Transverse colon (tissue), 4 donors: ENCODE data around the gene NLRP4. TPM values are rescaled to one million over a fixed set of nuclear protein-coding genes. Genes with fewer than 3 reads are reported as not detected.

Experiments used
- DNase-seq: peaks from one replicate; pipeline ENCODE4 v3.0.0-alpha.2; 2019
- H3K27ac ChIP-seq, 4 donors: fragments of 200-600 bp; sonication (generic); 2 replicates each; pipeline ENCODE4 v1.5.1; 2016 to 2018; ENCODE audit warnings: inconsistent platforms in 4 of 4
- H3K27me3 ChIP-seq: fragments of 200-600 bp; sonication (generic); 2 replicates; pipeline ENCODE4 v1.5.1; 2017; ENCODE audit warnings: inconsistent platforms
- H3K36me3 ChIP-seq, 4 donors: fragments of 200-600 bp; sonication (generic); 2 replicates each; pipeline ENCODE4 v1.5.1; 2017 to 2019; ENCODE audit warnings: inconsistent platforms in 4 of 4
- H3K4me1 ChIP-seq, 4 donors: fragments of 200-600 bp; sonication (generic); 2 replicates each; pipeline ENCODE4 v1.5.1; 2017 to 2020; ENCODE audit warnings: inconsistent platforms in 4 of 4
- H3K4me3 ChIP-seq, 4 donors: fragments of 200-600 bp; sonication (generic); 1 replicate in 1 of 4; 2 replicates in 3 of 4; pipeline versions ENCODE4 v1.5.1 to v1.6.1; 2017 to 2019; ENCODE audit warnings: inconsistent platforms in 4 of 4
- H3K9me3 ChIP-seq, 2 donors: fragments of 200-600 bp; sonication (generic); 2 replicates each; pipeline ENCODE4 v1.5.1; 2017 to 2019; ENCODE audit warnings: inconsistent platforms in 2 of 2
- EP300 ChIP-seq: sonication (generic); formaldehyde crosslinking; IDR thresholded peaks from one replicate; pipeline ENCODE4 v1.6.1; 2017; ENCODE audit warnings: antibody characterized with exemption, low read depth
- POLR2A ChIP-seq: fragments of 450-650 bp; IDR thresholded peaks from one replicate; pipeline ENCODE4 v1.6.1; 2016; ENCODE audit warnings: antibody characterized with exemption, mild to moderate bottlenecking, moderate library complexity
- POLR2AphosphoS5 ChIP-seq, 3 donors: sonication (generic); formaldehyde crosslinking; IDR thresholded peaks; one replicate each; pipeline ENCODE4 v1.6.1; 2016; ENCODE audit warnings: antibody characterized with exemption in 3 of 3
- WGBS, 2 donors: methylation state at CpG; one replicate each; pipeline ENCODE4 v1.1.5; 2018; ENCODE audit warnings: low coverage in 1 of 2; 5-methylcytosine and 5-hydroxymethylcytosine counted together
- in situ Hi-C, 4 donors: fragments of 200-750 bp; cut with MboI; loops; one replicate each; pipeline versions ENCODE4 v1.15.0 to v1.15.1; 2017; ENCODE audit warnings: low sequenced_read_pairs in 3 of 4, low pct_ligation_motif_present in 1 of 4, low pct_unique_long_range_greater_than_20kb in 1 of 4
- intact Hi-C: fragments of 100-400 bp; cut with DNase I; formaldehyde crosslinking; loops from one replicate; pipeline ENCODE4 v1.15.1; 2023; ENCODE audit warnings: low total_unique reads
- total RNA-seq, 4 donors: library from RNA; depleted of rRNA; stranded (reverse); fragments of >200 nt; gene quantifications; one replicate each; pipeline ENCODE4 v1.1.0, GENCODE V29; 2016
- TF ChIP-seq, protein P1 (sequence below), 5 experiments: fragments of 200-600 bp in 3 of 5; fragments of 450-650 bp in 2 of 5; sonication (generic) in 3 of 5; IDR thresholded peaks; 1 replicate in 2 of 5; 2 replicates in 3 of 5; pipeline ENCODE4 v1.5.1; 2016 to 2017; ENCODE audit warnings: antibody characterized with exemption in 5 of 5, inconsistent platforms in 3 of 5, mild to moderate bottlenecking in 2 of 5, moderate library complexity in 1 of 5

The NLRP4 gene
- total RNA-seq, 4 donors from 2014 or later: not detected

DNA sequence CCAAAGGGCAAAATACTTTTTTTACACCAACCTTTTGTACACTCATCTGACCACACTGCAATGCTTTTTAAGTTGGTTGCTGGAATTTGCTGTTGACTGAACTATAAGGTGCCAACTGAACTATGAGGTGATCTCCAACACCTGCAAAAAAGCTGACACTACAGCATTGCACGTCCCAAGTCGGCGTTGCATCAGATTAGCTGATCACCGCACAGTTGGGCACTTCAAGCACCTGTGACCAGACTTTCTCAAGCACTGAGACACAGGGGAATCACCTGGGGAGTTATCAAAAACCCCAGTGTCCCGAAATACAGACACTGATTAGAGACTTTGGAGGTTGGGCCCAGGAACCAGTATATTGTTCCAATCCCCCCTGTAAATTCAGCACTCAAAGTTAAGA is 5.7 kb upstream of the NLRP4 start:
- Histone ChIP-seq H3K27me3 (peaks cover 11% of the 10 kb centered on the region), H3K9me3 (no peaks in the 10 kb centered on the region), H3K4me3 (no peak overlapping the region), H3K4me1 (no peaks in the 10 kb centered on the region), H3K27ac (no peak overlapping the region), H3K36me3 (no peaks in the 10 kb centered on the region)
- in situ Hi-C loops (no loop called here), intact Hi-C loops (no loop called here)
- TF ChIP-seq EP300: no peak
- no peak for TF ChIP-seq POLR2A
- no peak for TF ChIP-seq POLR2AphosphoS5 (IDR thresholded peaks at IDR 0.05)
- TF ChIP-seq, protein P1, sequence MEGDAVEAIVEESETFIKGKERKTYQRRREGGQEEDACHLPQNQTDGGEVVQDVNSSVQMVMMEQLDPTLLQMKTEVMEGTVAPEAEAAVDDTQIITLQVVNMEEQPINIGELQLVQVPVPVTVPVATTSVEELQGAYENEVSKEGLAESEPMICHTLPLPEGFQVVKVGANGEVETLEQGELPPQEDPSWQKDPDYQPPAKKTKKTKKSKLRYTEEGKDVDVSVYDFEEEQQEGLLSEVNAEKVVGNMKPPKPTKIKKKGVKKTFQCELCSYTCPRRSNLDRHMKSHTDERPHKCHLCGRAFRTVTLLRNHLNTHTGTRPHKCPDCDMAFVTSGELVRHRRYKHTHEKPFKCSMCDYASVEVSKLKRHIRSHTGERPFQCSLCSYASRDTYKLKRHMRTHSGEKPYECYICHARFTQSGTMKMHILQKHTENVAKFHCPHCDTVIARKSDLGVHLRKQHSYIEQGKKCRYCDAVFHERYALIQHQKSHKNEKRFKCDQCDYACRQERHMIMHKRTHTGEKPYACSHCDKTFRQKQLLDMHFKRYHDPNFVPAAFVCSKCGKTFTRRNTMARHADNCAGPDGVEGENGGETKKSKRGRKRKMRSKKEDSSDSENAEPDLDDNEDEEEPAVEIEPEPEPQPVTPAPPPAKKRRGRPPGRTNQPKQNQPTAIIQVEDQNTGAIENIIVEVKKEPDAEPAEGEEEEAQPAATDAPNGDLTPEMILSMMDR (IDR thresholded peaks at IDR 0.05): no peak
- WGBS, 2 donors: 57 to 60% methylated on average over 1 to 5 of the region's 5 CpGs
- no peak for DNase-seq

DNA sequence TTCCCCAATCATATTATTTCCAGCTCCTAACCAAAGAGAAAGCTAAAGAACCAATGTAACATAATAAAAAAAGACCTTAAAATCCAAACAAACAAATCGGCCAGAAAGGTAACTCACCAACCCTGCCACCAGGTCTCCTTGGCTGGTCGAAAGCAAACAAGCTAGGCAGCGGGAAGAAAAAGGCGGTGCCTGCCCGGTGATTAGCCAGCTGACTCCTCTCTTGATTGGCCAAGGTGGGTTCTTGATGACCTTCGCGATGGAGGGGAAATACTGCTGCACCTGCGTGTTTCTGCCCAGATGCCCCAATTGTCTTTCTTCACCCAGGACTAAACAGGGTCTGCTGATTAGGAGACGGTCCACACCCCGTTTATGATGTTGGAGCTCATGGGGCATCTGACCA is 4.5 kb upstream of the NLRP4 start, which contains the start of gene NLRP11:
TSS of gene NLRP11 (minus strand) at position 154 of the 400 bp plus-strand sequence. CDS start 13,825 bp downstream, outside the sequence.
- no peaks in the 10 kb centered on the region for H3K9me3 ChIP-seq
- no peak for TF ChIP-seq POLR2A
- TF ChIP-seq, protein P1 (IDR thresholded peaks at IDR 0.05): no peak
- no peak for TF ChIP-seq EP300
- no peak for TF ChIP-seq POLR2AphosphoS5 (IDR thresholded peaks at IDR 0.05)
- H3K4me1 ChIP-seq: no peaks in the 10 kb centered on the region
- in situ Hi-C loops: no loop called here
- intact Hi-C loops: no loop called here
- peaks cover 11% of the 10 kb centered on the region for H3K27me3 ChIP-seq
- H3K27ac ChIP-seq: no peak within 1 kb of the TSS
- H3K4me3 ChIP-seq: no peak within 1 kb of the TSS
- WGBS, 2 donors: 68% methylated on average over 10 of the region's 10 CpGs; no CpG with 5 or more reads in 1 of the 2 donors
- no peaks in the 10 kb centered on the region for H3K36me3 ChIP-seq
- DNase-seq: no peak

DNA sequence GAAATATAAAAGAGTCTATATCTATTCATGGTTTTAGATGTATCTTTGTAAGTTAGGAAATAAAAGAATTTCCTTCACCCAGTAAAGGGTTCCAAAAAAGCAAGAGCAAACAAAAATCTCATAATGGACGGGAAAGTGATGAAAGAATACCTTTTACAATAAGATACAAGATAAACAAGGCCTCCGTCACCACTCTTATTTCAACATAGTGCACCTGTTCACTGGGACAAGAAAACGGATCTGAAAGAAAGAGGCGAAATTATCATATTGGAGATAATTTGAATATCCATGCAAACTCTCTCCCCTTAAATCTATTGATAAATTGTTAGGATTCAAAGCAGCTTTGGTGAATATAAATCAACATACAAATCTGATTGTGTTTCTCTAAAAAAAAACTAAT is 3.7 kb upstream of the NLRP4 start:
- TF ChIP-seq POLR2AphosphoS5 (IDR thresholded peaks at IDR 0.05): no peak
- TF ChIP-seq, protein P1 (IDR thresholded peaks at IDR 0.05): no peak
- no peak for TF ChIP-seq EP300
- no peak for TF ChIP-seq POLR2A
- Histone ChIP-seq H3K27ac (no peak overlapping the region), H3K4me3 (no peak overlapping the region), H3K36me3 (no peaks in the 10 kb centered on the region), H3K4me1 (no peaks in the 10 kb centered on the region), H3K9me3 (no peaks in the 10 kb centered on the region), H3K27me3 (peaks cover 11% of the 10 kb centered on the region)
- DNase-seq: no peak
- in situ Hi-C loops: no loop called here
- intact Hi-C loops: no loop called here
- WGBS, 2 donors: 56 to 60% methylated on average over 4 of the region's 4 CpGs

DNA sequence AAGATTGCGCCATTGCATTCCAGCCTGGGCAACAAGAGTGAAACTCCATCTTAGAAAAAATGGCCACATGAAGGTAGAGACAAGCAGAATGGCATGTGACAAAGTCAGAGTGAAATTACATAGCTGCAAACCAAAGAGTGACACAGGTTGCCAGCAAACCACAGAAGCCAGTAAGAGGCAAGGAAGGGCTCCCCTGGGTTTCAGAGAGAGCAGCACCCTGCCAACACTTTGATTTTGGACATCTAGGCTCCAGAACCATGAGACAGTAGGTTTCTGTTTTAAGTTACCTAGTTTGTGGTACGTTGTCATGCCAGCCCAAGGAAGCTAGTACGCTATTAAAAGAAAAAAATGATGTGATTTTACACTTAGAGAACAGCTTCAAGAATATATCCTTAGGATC is 1.9 kb downstream of the NLRP4 start:
- intact Hi-C loops: no loop called here
- H3K27me3 ChIP-seq: peaks cover 2% of the 10 kb centered on the region
- no peak overlapping the region for H3K27ac ChIP-seq
- H3K4me1 ChIP-seq: no peaks in the 10 kb centered on the region
- in situ Hi-C loops: no loop called here
- no peak overlapping the region for H3K4me3 ChIP-seq
- no peaks in the 10 kb centered on the region for H3K36me3 ChIP-seq
- WGBS, 2 donors: 81 to 96% methylated on average over 3 of the region's 3 CpGs
- TF ChIP-seq, protein P1 (IDR thresholded peaks at IDR 0.05): no peak
- TF ChIP-seq EP300 (no peak), POLR2AphosphoS5 (IDR thresholded peaks at IDR 0.05) (no peak), POLR2A (no peak)
- peaks cover 0 to 4% of the 10 kb centered on the region in 2 donors for H3K9me3 ChIP-seq
- DNase-seq: no peak
